Tibial nerve (tissue), 4 donors: ENCODE measurements around the gene MYO1D. TPM values are rescaled to one million over a fixed set of nuclear protein-coding genes. Genes with fewer than 3 reads are reported as not detected.

Experiments used
- DNase-seq, 2 donors: peaks; one replicate each; pipeline ENCODE4 v3.0.0-alpha.2; 2019; ENCODE audit warnings: low spot score in 2 of 2
- H3K27ac ChIP-seq, 4 donors: fragments of 200-600 bp; sonication (generic) in 3 of 4; one replicate each; pipeline ENCODE4 v1.5.1; 2017 to 2019; ENCODE audit warnings: mild to moderate bottlenecking in 1 of 4
- H3K27me3 ChIP-seq, 2 donors: fragments of 200-600 bp; sonication (generic) in 1 of 2; one replicate each; pipeline versions ENCODE4 v1.5.1 to v1.6.0; 2017 to 2019
- H3K36me3 ChIP-seq, 3 donors: fragments of 200-600 bp; sonication (generic); one replicate each; pipeline ENCODE4 v1.5.1; 2018 to 2019
- H3K4me1 ChIP-seq, 4 donors: fragments of 200-600 bp; sonication (generic) in 3 of 4; one replicate each; pipeline ENCODE4 v1.5.1; 2017 to 2019
- H3K4me3 ChIP-seq, 4 donors: fragments of 200-600 bp; sonication (generic) in 3 of 4; one replicate each; pipeline ENCODE4 v1.5.1; 2017 to 2019; ENCODE audit warnings: mild to moderate bottlenecking in 1 of 4, moderate library complexity in 1 of 4
- H3K9me3 ChIP-seq, 4 donors: fragments of 200-600 bp; sonication (generic) in 3 of 4; one replicate each; pipeline ENCODE4 v1.5.1; 2017 to 2019
- EP300 ChIP-seq, 2 donors: sonication (generic); formaldehyde crosslinking; IDR thresholded peaks; one replicate each; pipeline ENCODE4 v1.6.1; 2017; ENCODE audit warnings: antibody characterized with exemption in 2 of 2, mild to moderate bottlenecking in 1 of 2
- POLR2A ChIP-seq, 2 donors: fragments of 450-650 bp; IDR thresholded peaks; one replicate each; pipeline ENCODE4 v1.6.1; 2017; ENCODE audit warnings: antibody characterized with exemption in 2 of 2, mild to moderate bottlenecking in 2 of 2, moderate library complexity in 2 of 2
- WGBS, 2 donors: methylation state at CpG; one replicate each; pipeline ENCODE4 v1.1.5; 2018; 5-methylcytosine and 5-hydroxymethylcytosine counted together
- total RNA-seq, 4 donors: library from RNA; depleted of rRNA; stranded (reverse); fragments of >200 nt; gene quantifications; one replicate each; pipeline ENCODE4 v1.1.0, GENCODE V29; 2016
- TF ChIP-seq, protein P1 (sequence below), 5 experiments: fragments of 200-600 bp in 3 of 5; fragments of 450-650 bp in 2 of 5; sonication (generic) in 3 of 5; IDR thresholded peaks; one replicate each; pipeline ENCODE4 v1.5.1; 2016 to 2019; ENCODE audit warnings: antibody characterized with exemption in 5 of 5, mild to moderate bottlenecking in 3 of 5, moderate library complexity in 2 of 5

Gene MYO1D
- total RNA-seq, 4 donors from 2014 or later: 28.5 to 49.6 (median 42.4) TPM

DNA sequence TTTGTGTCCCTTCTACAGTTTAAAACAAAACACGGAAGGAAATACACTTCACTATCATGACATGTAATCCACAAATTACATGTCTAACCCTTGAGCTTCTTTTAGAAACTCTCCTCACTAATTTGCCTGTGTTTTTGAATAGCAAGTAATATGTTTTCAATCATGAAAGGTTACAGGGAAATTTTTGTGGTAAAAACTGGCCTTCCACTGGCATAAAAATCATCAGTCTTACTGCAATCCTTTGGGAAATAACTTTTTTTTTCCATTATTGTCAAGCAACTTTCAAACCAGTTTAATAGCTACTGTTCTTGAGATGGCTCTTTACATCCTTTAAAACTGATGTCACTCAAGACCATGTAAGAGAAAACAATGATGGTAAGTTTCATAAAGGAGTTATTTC, 27.0 kb downstream of the MYO1D start:
- no peak overlapping the region for H3K4me3 ChIP-seq
- TF ChIP-seq POLR2A (IDR thresholded peaks at IDR 0.05): no peak
- TF ChIP-seq, protein P1, sequence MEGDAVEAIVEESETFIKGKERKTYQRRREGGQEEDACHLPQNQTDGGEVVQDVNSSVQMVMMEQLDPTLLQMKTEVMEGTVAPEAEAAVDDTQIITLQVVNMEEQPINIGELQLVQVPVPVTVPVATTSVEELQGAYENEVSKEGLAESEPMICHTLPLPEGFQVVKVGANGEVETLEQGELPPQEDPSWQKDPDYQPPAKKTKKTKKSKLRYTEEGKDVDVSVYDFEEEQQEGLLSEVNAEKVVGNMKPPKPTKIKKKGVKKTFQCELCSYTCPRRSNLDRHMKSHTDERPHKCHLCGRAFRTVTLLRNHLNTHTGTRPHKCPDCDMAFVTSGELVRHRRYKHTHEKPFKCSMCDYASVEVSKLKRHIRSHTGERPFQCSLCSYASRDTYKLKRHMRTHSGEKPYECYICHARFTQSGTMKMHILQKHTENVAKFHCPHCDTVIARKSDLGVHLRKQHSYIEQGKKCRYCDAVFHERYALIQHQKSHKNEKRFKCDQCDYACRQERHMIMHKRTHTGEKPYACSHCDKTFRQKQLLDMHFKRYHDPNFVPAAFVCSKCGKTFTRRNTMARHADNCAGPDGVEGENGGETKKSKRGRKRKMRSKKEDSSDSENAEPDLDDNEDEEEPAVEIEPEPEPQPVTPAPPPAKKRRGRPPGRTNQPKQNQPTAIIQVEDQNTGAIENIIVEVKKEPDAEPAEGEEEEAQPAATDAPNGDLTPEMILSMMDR (IDR thresholded peaks at IDR 0.05): no peak
- no peak for TF ChIP-seq EP300 (IDR thresholded peaks at IDR 0.05)
- H3K27me3 ChIP-seq: no peaks in the 10 kb centered on the region
- no peaks in the 10 kb centered on the region for H3K36me3 ChIP-seq
- no peaks in the 10 kb centered on the region for H3K9me3 ChIP-seq
- WGBS, 2 donors: 66 to 71% methylated on average over 1 of the region's 1 CpG
- no peaks in the 10 kb centered on the region for H3K4me1 ChIP-seq
- DNase-seq: no peak
- H3K27ac ChIP-seq: no peak overlapping the region

DNA sequence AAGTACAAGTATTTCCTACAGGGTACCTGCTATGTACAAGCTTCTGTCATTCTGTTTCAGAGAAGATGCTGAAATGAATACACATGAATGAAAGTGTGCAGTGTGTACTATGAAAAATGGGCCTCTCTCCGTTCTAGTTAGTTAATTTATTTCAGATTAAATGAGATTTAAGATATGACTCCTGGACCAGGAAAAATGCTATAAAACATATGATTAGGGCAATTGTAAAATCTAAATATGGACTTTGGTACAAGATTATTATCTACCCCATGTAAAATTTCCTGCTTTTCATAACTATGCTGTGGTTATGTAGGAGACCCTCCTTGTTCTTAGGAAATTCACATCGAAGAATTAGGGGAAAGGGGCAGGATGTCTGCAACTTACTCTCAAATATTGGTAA, 28.9 kb downstream of the MYO1D start:
- H3K4me3 ChIP-seq: no peak overlapping the region
- H3K9me3 ChIP-seq: no peaks in the 10 kb centered on the region
- no peak overlapping the region for H3K27ac ChIP-seq
- TF ChIP-seq, protein P1 (IDR thresholded peaks at IDR 0.05): no peak
- TF ChIP-seq POLR2A (IDR thresholded peaks at IDR 0.05): no peak
- TF ChIP-seq EP300 (IDR thresholded peaks at IDR 0.05): no peak
- H3K36me3 ChIP-seq: no peaks in the 10 kb centered on the region
- WGBS, 2 donors: 68 to 77% methylated on average over 2 of the region's 2 CpGs
- H3K4me1 ChIP-seq: no peaks in the 10 kb centered on the region
- H3K27me3 ChIP-seq: no peaks in the 10 kb centered on the region
- no peak for DNase-seq

DNA sequence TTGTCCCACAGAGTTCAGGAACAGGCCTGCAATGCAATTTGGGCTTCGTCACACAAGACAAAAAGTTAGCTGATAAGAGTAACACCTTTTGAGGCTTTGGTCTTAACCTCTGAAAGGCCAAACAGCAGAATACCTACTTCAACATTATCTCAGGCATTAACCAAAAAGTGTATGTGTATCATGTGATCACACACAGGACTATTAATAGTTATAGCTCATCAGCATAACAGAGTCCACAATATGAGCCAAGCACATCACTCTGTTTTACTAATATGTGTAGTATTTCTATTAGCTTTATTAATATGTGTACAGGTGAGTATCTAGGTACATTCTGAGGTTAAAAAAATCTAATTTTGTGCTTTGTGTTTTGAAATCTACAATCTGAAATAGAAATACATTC, 30.8 kb downstream of the MYO1D start:
- 83 to 85% methylated on average over 1 of the region's 1 CpG for WGBS, 2 donors
- Histone ChIP-seq H3K4me3 (no peak overlapping the region), H3K27me3 (no peaks in the 10 kb centered on the region), H3K4me1 (no peaks in the 10 kb centered on the region), H3K27ac (no peak overlapping the region), H3K36me3 (no peaks in the 10 kb centered on the region), H3K9me3 (no peaks in the 10 kb centered on the region)
- no peak for DNase-seq
- no peak for TF ChIP-seq EP300 (IDR thresholded peaks at IDR 0.05)

DNA sequence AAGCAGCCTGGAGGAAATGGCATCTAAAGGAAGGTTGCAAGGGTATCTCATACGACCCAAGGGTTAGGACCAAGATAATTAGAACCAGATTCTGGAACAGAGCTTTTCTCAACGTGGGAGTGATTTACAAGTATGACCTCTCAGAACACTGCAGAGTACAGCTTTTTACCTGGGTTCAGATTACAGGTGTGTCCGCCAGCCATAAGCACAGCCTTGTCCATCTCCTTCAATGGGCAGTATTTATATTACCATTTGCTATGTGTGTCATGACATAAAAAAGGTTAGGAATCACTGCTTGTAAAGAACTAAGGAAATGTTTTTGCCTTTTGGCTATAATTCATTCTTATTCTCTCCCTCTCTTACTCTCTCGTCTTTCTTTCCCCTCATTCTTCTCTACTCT, 36.7 kb downstream of the MYO1D start:
- H3K4me3 ChIP-seq: no peak overlapping the region
- H3K9me3 ChIP-seq: no peaks in the 10 kb centered on the region
- no peaks in the 10 kb centered on the region for H3K27me3 ChIP-seq
- TF ChIP-seq EP300 (IDR thresholded peaks at IDR 0.05) (no peak), POLR2A (IDR thresholded peaks at IDR 0.05) (no peak)
- TF ChIP-seq, protein P1 (IDR thresholded peaks at IDR 0.05): no peak
- H3K36me3 ChIP-seq: no peaks in the 10 kb centered on the region
- H3K4me1 ChIP-seq: no peaks in the 10 kb centered on the region
- no peak for DNase-seq
- no peak overlapping the region for H3K27ac ChIP-seq
- 56 to 60% methylated on average over 4 of the region's 4 CpGs for WGBS, 2 donors

DNA sequence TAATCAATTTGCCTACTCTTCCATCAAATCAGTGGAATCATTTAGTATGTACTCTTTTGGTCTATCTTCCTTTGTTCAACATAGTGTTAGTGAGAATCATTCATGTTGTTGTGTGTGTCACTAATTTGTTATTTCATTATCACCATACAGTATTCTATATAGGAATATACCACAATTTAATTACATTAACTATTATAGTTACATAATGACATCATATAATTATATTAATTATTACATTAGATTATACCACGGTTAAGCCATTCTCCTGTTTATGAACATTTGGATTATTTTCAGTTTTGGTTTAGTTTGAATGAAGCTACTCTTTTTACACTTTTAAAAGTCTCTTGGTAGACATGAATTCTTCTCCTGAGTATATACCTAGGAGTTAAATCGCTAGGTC, 40.4 kb downstream of the MYO1D start:
- Histone ChIP-seq H3K36me3 (no peaks in the 10 kb centered on the region), H3K9me3 (no peaks in the 10 kb centered on the region), H3K27me3 (no peaks in the 10 kb centered on the region), H3K4me1 (no peaks in the 10 kb centered on the region), H3K4me3 (no peak overlapping the region), H3K27ac (no peak overlapping the region)
- 94 to 96% methylated on average over 2 of the region's 2 CpGs for WGBS, 2 donors
- DNase-seq: no peak
- TF ChIP-seq EP300 (IDR thresholded peaks at IDR 0.05): no peak

DNA sequence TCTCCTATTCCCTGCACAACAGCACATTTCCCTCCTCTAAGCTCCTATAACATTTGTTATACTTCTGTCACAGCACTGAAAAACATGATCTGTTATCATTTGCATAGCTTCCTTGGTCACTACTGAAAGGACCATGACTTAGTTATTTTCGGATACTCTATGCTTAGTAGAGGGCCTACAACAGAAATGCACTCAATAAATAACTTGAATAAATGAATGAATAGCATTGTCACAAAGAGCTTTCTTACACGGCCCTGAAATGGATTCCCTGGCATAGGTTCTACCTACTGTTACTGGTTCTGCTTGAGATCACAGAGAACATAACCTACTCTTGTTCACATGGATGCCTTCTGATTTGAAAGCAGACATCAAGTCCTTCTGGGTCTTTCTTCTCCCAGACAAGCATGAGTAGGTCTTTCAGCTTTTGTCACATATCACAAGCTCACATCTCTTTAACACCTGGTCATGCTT, 41.6 kb downstream of the MYO1D start:
- H3K36me3 ChIP-seq: no peaks in the 10 kb centered on the region
- no peaks in the 10 kb centered on the region for H3K27me3 ChIP-seq
- TF ChIP-seq, protein P1 (IDR thresholded peaks at IDR 0.05): no peak
- no peak for TF ChIP-seq EP300 (IDR thresholded peaks at IDR 0.05)
- no peak for TF ChIP-seq POLR2A (IDR thresholded peaks at IDR 0.05)
- H3K4me1 ChIP-seq: no peaks in the 10 kb centered on the region
- 78 to 84% methylated on average over 2 of the region's 2 CpGs for WGBS, 2 donors
- no peak overlapping the region for H3K4me3 ChIP-seq
- DNase-seq: no peak
- no peaks in the 10 kb centered on the region for H3K9me3 ChIP-seq
- H3K27ac ChIP-seq: no peak overlapping the region
